ENCODE data around the gene SMARCD2. TPM values are rescaled to one million over a fixed set of nuclear protein-coding genes. Genes with fewer than 3 reads are reported as not detected.

SMARCD2 gene
- total RNA-seq, 3 donors from 2014 or later, result 142 to 210 (median 192) TPM

- Histone ChIP-seq H3K36me3 (no peaks in the 10 kb centered on the region), H3K9me3 (no peaks in the 10 kb centered on the region), H3K4me3 (no peak overlapping the region), H3K27ac (peak overlapping the region; percentile 45), H3K4me1 (peaks cover 11 to 24% of the 10 kb centered on the region in 2 donors), H3K27me3 (no peaks in the 10 kb centered on the region)
- intact Hi-C loops (cut with DNase I; ENCODE audit: low total_unique reads), result loop anchor here (5.0 kb wide), 1 partner anchor 137 kb away; no protein-coding TSS in a partner anchor
- no peak for DNase-seq (ENCODE audit: low spot score in 2 of 2)
- TF ChIP-seq CTCF (IDR thresholded peaks at IDR 0.05) (peak in 1 of 3 donors; percentile 25), POLR2AphosphoS5 (IDR thresholded peaks at IDR 0.05) (no peak)
Observed at GRCh38 chr17:63834431-63835166, 7.9 kb downstream of the SMARCD2 start.

GRCh38 chr17:63833741-63834373, 8.6 kb downstream of the SMARCD2 start:
- H3K9me3 ChIP-seq, result no peaks in the 10 kb centered on the region
- no peak overlapping the region for H3K4me3 ChIP-seq
- H3K27ac ChIP-seq, result peak overlapping the region in 1 of 2 donors; percentile 45
- H3K36me3 ChIP-seq, result no peaks in the 10 kb centered on the region
- H3K27me3 ChIP-seq, result no peaks in the 10 kb centered on the region
- TF ChIP-seq CTCF (IDR thresholded peaks at IDR 0.05) (no peak), POLR2AphosphoS5 (IDR thresholded peaks at IDR 0.05) (no peak), POLR2A (IDR thresholded peaks at IDR 0.05) (no peak)
- H3K4me1 ChIP-seq, result peaks cover 11 to 30% of the 10 kb centered on the region in 2 donors
- no peak for DNase-seq (ENCODE audit: low spot score in 2 of 2)
- intact Hi-C loops (cut with DNase I; ENCODE audit: low total_unique reads), result no loop called here

- no peaks in the 10 kb centered on the region for H3K9me3 ChIP-seq
- H3K4me3 ChIP-seq, result no peak overlapping the region
- DNase-seq (ENCODE audit: low spot score in 2 of 2), result no peak
- TF ChIP-seq POLR2AphosphoS5 (IDR thresholded peaks at IDR 0.05), result no peak
- TF ChIP-seq POLR2A (IDR thresholded peaks at IDR 0.05), result no peak
- no peak for TF ChIP-seq CTCF (IDR thresholded peaks at IDR 0.05)
- no peaks in the 10 kb centered on the region for H3K27me3 ChIP-seq
- H3K36me3 ChIP-seq, result no peaks in the 10 kb centered on the region
- intact Hi-C loops (cut with DNase I; ENCODE audit: low total_unique reads), result no loop called here
- H3K27ac ChIP-seq, result peak overlapping the region in 1 of 2 donors; percentile 5
- H3K4me1 ChIP-seq, result peaks cover 10 to 28% of the 10 kb centered on the region in 2 donors
Observed at GRCh38 chr17:63833026-63833740, 9.3 kb downstream of the SMARCD2 start.

- intact Hi-C loops (cut with DNase I; ENCODE audit: low total_unique reads), result no loop called here
- Histone ChIP-seq H3K4me1 (peaks cover 5 to 24% of the 10 kb centered on the region in 2 donors), H3K9me3 (no peaks in the 10 kb centered on the region), H3K4me3 (no peak overlapping the region), H3K27ac (no peak overlapping the region), H3K36me3 (no peaks in the 10 kb centered on the region), H3K27me3 (no peaks in the 10 kb centered on the region)
- DNase-seq (ENCODE audit: low spot score in 2 of 2), result no peak
- TF ChIP-seq CTCF (IDR thresholded peaks at IDR 0.05), result no peak
- no peak for TF ChIP-seq POLR2A (IDR thresholded peaks at IDR 0.05)
- no peak for TF ChIP-seq POLR2AphosphoS5 (IDR thresholded peaks at IDR 0.05)
Observed at GRCh38 chr17:63832455-63832854, 10.0 kb downstream of the SMARCD2 start.
